T-helper 17 cell (primary cell): ENCODE results near the gene TAS2R20. TPM values are rescaled to one million over a fixed set of nuclear protein-coding genes. Genes with fewer than 3 reads are reported as not detected.
A peak's percentile ranks its signal among the peaks of the same experiment; 100 is the strongest.

Experiments
- ATAC-seq: fragments of 150-1000 bp; cut with Tn5 transposase; 2 replicates; pipeline ENCODE4 v1.10.0; 2021; ENCODE audit warnings: mild to moderate bottlenecking, moderate library complexity
- DNase-seq, 3 donors: peaks; one replicate each; pipeline versions ENCODE4 v3.0.0 to v3.0.0-alpha.2; 2020 to 2021
- H3K9me3 ChIP-seq: one replicate; pipeline ENCODE4 v1.7.0; 2013; ENCODE audit warnings: low read length, mild to moderate bottlenecking; ENCODE audit not compliant: control insufficient read depth, poor library complexity, severe bottlenecking
- H3K27ac Mint-ChIP-seq: one replicate; pipeline ENCODE4 v1.8.0; 2022; ENCODE audit warnings: mild to moderate bottlenecking, moderate library complexity, mixed read lengths
- H3K27me3 Mint-ChIP-seq: one replicate; pipeline ENCODE4 v1.8.0; 2022; ENCODE audit warnings: mixed read lengths
- H3K36me3 Mint-ChIP-seq: one replicate; pipeline ENCODE4 v1.8.0; 2022; ENCODE audit warnings: low read depth, mixed read lengths
- H3K4me1 Mint-ChIP-seq: one replicate; pipeline ENCODE4 v1.8.0; 2022; ENCODE audit warnings: mild to moderate bottlenecking, mixed read lengths
- H3K4me3 Mint-ChIP-seq: one replicate; pipeline ENCODE4 v1.8.0; 2022; ENCODE audit warnings: mild to moderate bottlenecking, moderate library complexity, mixed read lengths
- total RNA-seq, 4 donors: library from RNA in 2 of 4; stranded (reverse) in 2 of 4; gene quantifications; one replicate each; pipeline ENCODE4 v1.2.3 and lab custom pipeline; 2022 to 2026

TAS2R20 gene
- total RNA-seq, 2 donors from 2014 or later = 1.1 to 1.7 TPM

DNA sequence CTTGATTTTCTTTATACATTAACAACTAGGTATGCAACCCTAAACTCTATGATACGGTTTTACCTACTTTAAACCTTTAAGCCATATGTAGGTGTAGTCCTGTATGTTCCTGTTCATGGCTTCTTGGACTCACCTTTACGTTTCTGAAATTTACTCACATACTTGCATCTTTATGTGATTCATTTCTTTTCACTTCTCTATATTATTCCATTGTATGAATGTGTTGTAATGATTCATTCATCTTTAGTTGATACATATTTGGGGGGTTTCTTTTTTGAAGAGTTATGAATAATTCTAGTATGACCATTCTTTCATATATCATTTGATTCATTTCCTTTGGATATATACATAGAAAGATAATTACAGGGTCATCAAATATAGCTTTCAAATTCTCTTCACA is 9.0 kb downstream of the TAS2R20 start:
- Mint-ChIP-seq H3K36me3 (peaks cover 6% of the 10 kb centered on the region), H3K27ac (no peak overlapping the region), H3K4me3 (no peak overlapping the region), H3K27me3 (no peaks in the 10 kb centered on the region), H3K4me1 (peaks cover 5% of the 10 kb centered on the region)
- H3K9me3 ChIP-seq = no peaks in the 10 kb centered on the region
- ATAC-seq = no peak
- DNase-seq = no peak

GRCh38 chr12:10986812-10987211 is 11.3 kb downstream of the TAS2R20 start, which contains the start of gene TAS2R50:
TAS2R50 (minus strand) TSS chr12:10986912; CDS start chr12:10986860, 52 bp downstream.
- Mint-ChIP-seq H3K27me3 (no peaks in the 10 kb centered on the region), H3K27ac (no peak within 1 kb of the TSS)
- no peak for ATAC-seq

DNA sequence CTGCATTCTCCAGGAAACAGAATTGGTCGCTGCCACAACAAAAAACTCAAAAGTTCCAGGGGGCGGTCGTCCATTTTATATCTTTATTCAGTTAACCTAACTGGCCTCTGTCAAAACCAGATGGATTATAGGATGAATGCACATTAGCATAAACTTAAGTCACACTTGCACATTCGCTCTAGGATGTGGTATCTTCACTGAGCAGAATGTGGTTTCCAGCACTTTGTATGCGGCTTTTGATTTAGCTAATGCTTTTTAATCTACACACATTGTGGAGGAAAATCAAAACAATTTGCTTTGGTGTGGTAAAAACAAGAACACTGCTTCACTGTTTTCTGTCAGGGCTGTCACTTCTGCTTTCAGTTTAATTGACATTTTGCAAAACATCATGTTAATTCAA is 15.9 kb downstream of the TAS2R20 start:
- Mint-ChIP-seq H3K27me3 (no peaks in the 10 kb centered on the region), H3K36me3 (peaks cover 5% of the 10 kb centered on the region), H3K27ac (no peak overlapping the region), H3K4me3 (peak overlapping the region; percentile 21), H3K4me1 (peaks cover 35% of the 10 kb centered on the region)
- peak; percentile 97 for ATAC-seq
- no peaks in the 10 kb centered on the region for H3K9me3 ChIP-seq
- DNase-seq = no peak

More at GRCh38 chr12:10986812-10987211, 11.3 kb downstream of the TAS2R20 start, which contains the start of gene TAS2R50:
- no peak for DNase-seq
- H3K4me1 Mint-ChIP-seq = peaks cover 14% of the 10 kb centered on the region
- H3K9me3 ChIP-seq = no peaks in the 10 kb centered on the region
- H3K4me3 Mint-ChIP-seq = peak within 1 kb of the TSS; percentile 19
- H3K36me3 Mint-ChIP-seq = peaks cover 6% of the 10 kb centered on the region

GRCh38 chr12:10974965-10975364 is 23.1 kb downstream of the TAS2R20 start:
- ATAC-seq = no peak
- H3K9me3 ChIP-seq = no peaks in the 10 kb centered on the region
- no peak overlapping the region for H3K4me3 Mint-ChIP-seq
- no peak for DNase-seq
- H3K4me1 Mint-ChIP-seq = peaks cover 32% of the 10 kb centered on the region
- peaks cover 8% of the 10 kb centered on the region for H3K36me3 Mint-ChIP-seq
- H3K27me3 Mint-ChIP-seq = no peaks in the 10 kb centered on the region
- no peak overlapping the region for H3K27ac Mint-ChIP-seq

- no peak for ATAC-seq
- Mint-ChIP-seq H3K36me3 (no peaks in the 10 kb centered on the region), H3K4me1 (peaks cover 6% of the 10 kb centered on the region)
Observed at GRCh38 chr12:10968765-10969456, 29.2 kb downstream of the TAS2R20 start.

DNA sequence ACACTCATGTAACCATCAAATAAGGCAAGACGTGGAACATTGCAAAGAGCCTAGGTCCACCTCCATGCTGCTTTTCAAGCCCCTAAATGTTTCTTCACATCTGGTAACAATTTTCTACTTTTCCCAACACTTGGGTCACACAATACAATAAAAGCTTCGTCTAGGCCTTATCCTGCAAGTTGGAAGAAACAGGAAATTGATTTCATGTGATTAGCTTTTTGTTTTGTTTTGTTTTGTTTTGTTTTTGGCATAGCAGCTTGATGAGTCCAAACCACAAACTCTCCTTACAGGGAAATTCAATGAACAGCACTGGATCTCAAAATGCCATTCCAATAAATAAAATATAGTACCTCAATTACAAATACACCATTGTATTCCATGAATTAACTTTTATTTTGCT is 30.7 kb downstream of the TAS2R20 start:
- ATAC-seq (no peak), DNase-seq (no peak)
- Mint-ChIP-seq H3K27me3 (no peaks in the 10 kb centered on the region), H3K4me3 (no peak overlapping the region), H3K27ac (no peak overlapping the region), H3K4me1 (peaks cover 6% of the 10 kb centered on the region), H3K36me3 (no peaks in the 10 kb centered on the region)
- no peaks in the 10 kb centered on the region for H3K9me3 ChIP-seq

More at GRCh38 chr12:10968765-10969456, 29.2 kb downstream of the TAS2R20 start:
- no peak overlapping the region for H3K4me3 Mint-ChIP-seq
- no peak overlapping the region for H3K27ac Mint-ChIP-seq
- no peak for DNase-seq
- no peaks in the 10 kb centered on the region for H3K9me3 ChIP-seq
- H3K27me3 Mint-ChIP-seq = no peaks in the 10 kb centered on the region

- H3K4me3 Mint-ChIP-seq = no peak overlapping the region
- H3K27me3 Mint-ChIP-seq = no peaks in the 10 kb centered on the region
- DNase-seq = no peak
- no peak for ATAC-seq
- peak overlapping the region; percentile 19 for H3K27ac Mint-ChIP-seq
- H3K36me3 Mint-ChIP-seq = peaks cover 2% of the 10 kb centered on the region
- peaks cover 11% of the 10 kb centered on the region for H3K4me1 Mint-ChIP-seq
- no peaks in the 10 kb centered on the region for H3K9me3 ChIP-seq
Observed at GRCh38 chr12:10966314-10966713, 31.8 kb downstream of the TAS2R20 start.

DNA sequence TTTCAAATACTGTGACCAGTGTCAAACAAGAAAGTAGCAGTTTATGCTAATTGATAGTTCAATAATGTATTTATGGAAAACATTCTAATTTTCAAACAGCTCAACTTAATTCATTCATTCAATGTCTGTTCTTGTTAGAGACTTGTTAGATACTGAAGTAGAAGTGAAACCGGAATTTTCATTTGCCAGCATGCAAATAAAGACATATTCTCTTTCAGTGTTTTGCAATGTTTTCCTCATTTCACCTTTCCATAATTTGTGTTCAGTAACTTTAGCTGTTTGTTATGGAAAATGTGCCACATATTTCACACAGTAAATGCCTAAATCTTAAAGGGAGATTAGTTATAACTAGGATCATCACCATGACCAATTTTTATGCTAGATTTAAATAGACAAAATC is 32.6 kb downstream of the TAS2R20 start:
- H3K9me3 ChIP-seq = no peaks in the 10 kb centered on the region
- Mint-ChIP-seq H3K27me3 (no peaks in the 10 kb centered on the region), H3K27ac (no peak overlapping the region), H3K4me1 (peaks cover 17% of the 10 kb centered on the region), H3K36me3 (peaks cover 2% of the 10 kb centered on the region), H3K4me3 (no peak overlapping the region)
- ATAC-seq = no peak
- no peak for DNase-seq

- Mint-ChIP-seq H3K4me1 (peaks cover 27% of the 10 kb centered on the region), H3K27ac (no peak overlapping the region), H3K4me3 (peak overlapping the region; percentile 47), H3K27me3 (no peaks in the 10 kb centered on the region), H3K36me3 (peaks cover 4% of the 10 kb centered on the region)
- peak; percentile 91 for ATAC-seq
- DNase-seq = no peak
- H3K9me3 ChIP-seq = no peaks in the 10 kb centered on the region
Observed at GRCh38 chr12:10960211-10960610, 37.9 kb downstream of the TAS2R20 start.

- Mint-ChIP-seq H3K36me3 (peaks cover 4% of the 10 kb centered on the region), H3K4me3 (peak overlapping the region; percentile 47), H3K27ac (no peak overlapping the region), H3K27me3 (no peaks in the 10 kb centered on the region), H3K4me1 (peaks cover 27% of the 10 kb centered on the region)
- no peak for DNase-seq
- peak; percentile 16 for ATAC-seq
- H3K9me3 ChIP-seq = no peaks in the 10 kb centered on the region
Observed at GRCh38 chr12:10959804-10960203, 38.3 kb downstream of the TAS2R20 start.

GRCh38 chr12:10957741-10958140 is 40.4 kb downstream of the TAS2R20 start:
- peaks cover 28% of the 10 kb centered on the region for H3K4me1 Mint-ChIP-seq
- H3K36me3 Mint-ChIP-seq = peaks cover 4% of the 10 kb centered on the region
- H3K4me3 Mint-ChIP-seq = no peak overlapping the region

DNA sequence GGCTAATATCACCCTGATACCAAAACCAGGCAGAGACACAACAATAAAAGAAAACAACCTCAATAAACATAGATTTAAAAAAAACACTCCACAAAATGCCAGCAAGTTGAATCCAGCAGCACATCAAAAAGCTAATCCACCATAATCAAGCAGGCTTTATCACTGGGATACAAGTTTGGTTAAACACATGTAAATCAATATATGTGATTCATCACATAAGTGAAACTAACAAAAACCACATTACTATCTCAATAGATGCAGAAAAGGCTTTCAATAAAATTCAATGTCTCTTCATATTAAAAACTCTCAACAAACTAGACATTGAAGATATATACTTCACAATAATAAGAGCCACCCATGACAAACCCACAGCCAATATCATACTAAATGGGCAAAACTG is 42.0 kb downstream of the TAS2R20 start:
- Mint-ChIP-seq H3K27me3 (no peaks in the 10 kb centered on the region), H3K36me3 (peaks cover 2% of the 10 kb centered on the region), H3K4me3 (no peak overlapping the region), H3K4me1 (peaks cover 21% of the 10 kb centered on the region), H3K27ac (no peak overlapping the region)
- DNase-seq (no peak), ATAC-seq (no peak)
- H3K9me3 ChIP-seq = no peaks in the 10 kb centered on the region

More at GRCh38 chr12:10957741-10958140, 40.4 kb downstream of the TAS2R20 start:
- ATAC-seq (no peak), DNase-seq (no peak)
- H3K9me3 ChIP-seq = no peaks in the 10 kb centered on the region
- no peaks in the 10 kb centered on the region for H3K27me3 Mint-ChIP-seq
- H3K27ac Mint-ChIP-seq = no peak overlapping the region

DNA sequence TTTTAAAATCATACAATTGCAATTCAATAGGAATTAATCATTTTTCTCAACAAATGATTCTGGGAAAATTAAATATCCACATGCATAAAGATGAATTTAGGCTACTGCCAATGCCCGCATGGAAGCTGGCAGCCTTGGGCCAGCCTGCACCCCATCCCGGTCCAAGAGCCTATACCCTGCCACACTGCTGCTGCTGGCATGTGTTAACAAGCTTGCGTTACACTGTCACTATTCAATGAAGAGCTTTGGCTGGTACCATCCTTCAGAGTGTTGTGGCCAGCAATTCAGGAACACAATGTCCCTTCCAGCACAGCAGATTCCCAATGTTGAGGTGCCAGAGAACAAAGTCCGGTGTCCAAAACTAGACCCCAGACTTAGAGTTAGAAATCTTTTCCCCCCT is 45.5 kb downstream of the TAS2R20 start:
- Mint-ChIP-seq H3K36me3 (peaks cover 2% of the 10 kb centered on the region), H3K27ac (no peak overlapping the region), H3K27me3 (no peaks in the 10 kb centered on the region)

More for the DNA sequence above, 45.5 kb downstream of the TAS2R20 start:
- Mint-ChIP-seq H3K4me1 (peaks cover 3% of the 10 kb centered on the region), H3K4me3 (no peak overlapping the region)
- no peak for ATAC-seq
- no peaks in the 10 kb centered on the region for H3K9me3 ChIP-seq
- DNase-seq = no peak
